C4-2B (cell line): ENCODE results near the gene SP140L.

Source experiments
- H3K27ac ChIP-seq: fragments of 450-650 bp; 2 replicates; pipeline ENCODE4 v1.5.1; 2017
- ZFX ChIP-seq: fragments of 450-650 bp; IDR thresholded peaks from 2 replicates; pipeline ENCODE4 v1.6.1; 2017
- TF ChIP-seq, protein P1 (sequence below): fragments of 450-650 bp; conservative IDR thresholded peaks from 2 replicates; pipeline ENCODE4 v1.5.1; 2017; ENCODE audit warnings: mild to moderate bottlenecking

SP140L gene

GRCh38 chr2:230318190-230319121, 8.5 kb upstream of the SP140L start:
- TF ChIP-seq, protein P1, sequence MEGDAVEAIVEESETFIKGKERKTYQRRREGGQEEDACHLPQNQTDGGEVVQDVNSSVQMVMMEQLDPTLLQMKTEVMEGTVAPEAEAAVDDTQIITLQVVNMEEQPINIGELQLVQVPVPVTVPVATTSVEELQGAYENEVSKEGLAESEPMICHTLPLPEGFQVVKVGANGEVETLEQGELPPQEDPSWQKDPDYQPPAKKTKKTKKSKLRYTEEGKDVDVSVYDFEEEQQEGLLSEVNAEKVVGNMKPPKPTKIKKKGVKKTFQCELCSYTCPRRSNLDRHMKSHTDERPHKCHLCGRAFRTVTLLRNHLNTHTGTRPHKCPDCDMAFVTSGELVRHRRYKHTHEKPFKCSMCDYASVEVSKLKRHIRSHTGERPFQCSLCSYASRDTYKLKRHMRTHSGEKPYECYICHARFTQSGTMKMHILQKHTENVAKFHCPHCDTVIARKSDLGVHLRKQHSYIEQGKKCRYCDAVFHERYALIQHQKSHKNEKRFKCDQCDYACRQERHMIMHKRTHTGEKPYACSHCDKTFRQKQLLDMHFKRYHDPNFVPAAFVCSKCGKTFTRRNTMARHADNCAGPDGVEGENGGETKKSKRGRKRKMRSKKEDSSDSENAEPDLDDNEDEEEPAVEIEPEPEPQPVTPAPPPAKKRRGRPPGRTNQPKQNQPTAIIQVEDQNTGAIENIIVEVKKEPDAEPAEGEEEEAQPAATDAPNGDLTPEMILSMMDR: no peak
- no peak for TF ChIP-seq ZFX
- no peak overlapping the region for H3K27ac ChIP-seq

- H3K27ac ChIP-seq: no peak overlapping the region
- no peak for TF ChIP-seq ZFX
- TF ChIP-seq, protein P1: no peak
These were observed 7.7 kb upstream of the SP140L start for GRCh38 chr2:230319211-230319862.

DNA sequence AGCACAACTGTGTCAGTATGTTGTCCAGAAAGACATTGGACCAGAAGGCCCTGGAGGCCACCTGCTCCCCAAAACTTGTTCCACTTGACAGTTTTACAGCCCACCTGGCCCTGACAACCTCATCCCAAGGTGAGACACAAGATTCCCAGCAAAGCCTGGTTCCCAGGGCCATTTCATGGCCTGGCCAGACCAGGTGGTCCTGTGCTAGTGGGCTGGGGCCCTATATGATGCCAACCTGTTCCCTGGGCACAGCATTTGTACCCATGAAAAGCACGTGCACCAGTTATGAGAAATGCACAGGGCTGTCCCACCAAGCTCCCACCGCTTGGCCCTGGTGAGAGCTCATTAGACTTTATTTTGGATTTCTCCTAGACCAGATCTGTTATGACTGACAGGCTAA, 6.0 kb upstream of the SP140L start:
- no peak overlapping the region for H3K27ac ChIP-seq
- TF ChIP-seq, protein P1: no peak
- TF ChIP-seq ZFX: no peak

GRCh38 chr2:230322561-230323384, 4.2 kb upstream of the SP140L start:
- H3K27ac ChIP-seq: no peak overlapping the region
- TF ChIP-seq, protein P1: no peak
- no peak for TF ChIP-seq ZFX

GRCh38 chr2:230323385-230324106, 3.4 kb upstream of the SP140L start:
- no peak for TF ChIP-seq ZFX
- TF ChIP-seq, protein P1: peak; percentile 65
- H3K27ac ChIP-seq: no peak overlapping the region

DNA sequence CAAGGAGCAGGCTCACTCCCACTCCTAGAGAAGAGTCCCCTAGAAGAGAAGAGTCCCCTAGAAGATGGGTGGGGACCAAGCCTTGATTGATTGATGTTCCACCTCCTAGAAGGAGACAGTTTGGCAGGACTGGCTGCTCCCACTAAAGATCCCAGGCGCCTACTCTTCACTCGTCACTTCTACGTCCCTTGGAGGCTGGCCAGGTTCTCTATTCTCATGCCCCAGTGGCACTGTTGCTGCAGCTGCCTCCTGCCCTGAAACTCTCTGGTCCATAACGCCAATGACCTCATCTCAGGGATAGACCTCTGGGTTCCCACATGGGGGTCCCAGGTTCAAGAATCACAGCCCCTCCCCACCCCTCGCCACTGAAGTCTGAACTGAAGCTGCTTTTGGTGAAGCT, 2.5 kb upstream of the SP140L start:
- TF ChIP-seq ZFX: no peak
- TF ChIP-seq, protein P1: no peak
- H3K27ac ChIP-seq: no peak overlapping the region
